ENCODE data around the gene C17orf50. TPM values are rescaled to one million over a fixed set of nuclear protein-coding genes. Genes with fewer than 3 reads are reported as not detected.
A peak's percentile ranks its signal among the peaks of the same experiment; 100 is the strongest.

C17orf50 gene
- total RNA-seq, 4 donors from 2014 or later = not detected

DNA sequence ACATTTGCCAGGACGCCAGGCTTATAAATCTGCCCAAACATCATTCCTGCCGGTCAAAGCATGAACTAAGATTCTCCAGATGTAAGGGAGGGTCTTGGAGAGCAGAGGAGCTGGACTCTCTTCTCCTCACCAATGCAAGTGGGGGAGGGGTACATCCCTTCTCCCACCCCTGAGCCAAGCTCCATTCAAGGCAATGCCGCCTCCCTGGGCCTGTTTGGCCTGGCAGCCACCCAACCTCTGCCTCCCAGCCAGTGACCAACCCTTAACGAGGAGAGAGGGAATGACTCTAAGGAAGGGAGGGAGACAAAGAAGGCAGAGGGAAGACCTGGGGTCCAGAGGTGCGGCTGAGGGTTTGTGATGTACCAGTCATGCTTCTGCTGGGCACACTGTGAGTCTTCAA lies 13.8 kb downstream of the C17orf50 start:
- H3K27ac ChIP-seq = peak overlapping the region; percentile 66 to 88 (median 80)

DNA sequence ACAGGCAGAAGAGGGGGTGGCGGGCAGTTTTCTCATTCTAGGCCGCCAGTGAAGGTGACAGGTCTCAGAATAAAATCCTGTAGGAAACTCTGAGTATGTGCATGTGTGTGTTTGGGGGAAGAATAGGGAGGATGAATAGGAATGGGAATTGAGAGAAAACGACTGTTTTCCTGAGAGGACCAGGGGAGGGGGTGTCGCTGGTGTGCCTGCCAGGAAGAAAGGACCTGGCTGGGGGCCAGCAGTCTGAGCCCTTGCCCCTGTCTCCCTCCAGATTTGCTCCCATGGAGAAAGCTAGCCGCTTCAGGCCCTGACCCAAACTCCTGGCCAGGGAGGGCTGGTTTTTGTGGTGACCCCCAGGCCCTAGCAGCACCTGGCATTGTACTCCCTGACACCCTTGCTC lies 14.4 kb downstream of the C17orf50 start:
- peak overlapping the region; percentile 66 to 88 (median 80) for H3K27ac ChIP-seq
- H3K4me3 ChIP-seq = no peak overlapping the region
- in situ Hi-C loops (cut with MboI; ENCODE audit: low pct_ligation_motif_present in 1 of 4, low pct_unique_long_range_greater_than_20kb in 1 of 4, low sequenced_read_pairs in 3 of 4) (no loop called here), intact Hi-C loops (cut with DNase I; ENCODE audit: low total_unique reads) (no loop called here)
- no peak for TF ChIP-seq EP300 (IDR thresholded peaks at IDR 0.05; ENCODE audit: low read depth)
- WGBS, 2 donors (ENCODE audit: low coverage in 1 of 2) = 46% methylated on average over 5 of the region's 5 CpGs; no CpG with 5 or more reads in 1 of the 2 donors
- no peak for DNase-seq
- no peaks in the 10 kb centered on the region for H3K9me3 ChIP-seq
- H3K27me3 ChIP-seq = no peaks in the 10 kb centered on the region
- peaks cover 28 to 45% (median 41%) of the 10 kb centered on the region in 4 donors for H3K4me1 ChIP-seq
- no peaks in the 10 kb centered on the region for H3K36me3 ChIP-seq

More for the DNA sequence above, 13.8 kb downstream of the C17orf50 start:
- no peak overlapping the region for H3K4me3 ChIP-seq
- no peaks in the 10 kb centered on the region for H3K9me3 ChIP-seq
- H3K36me3 ChIP-seq = no peaks in the 10 kb centered on the region
- WGBS, 2 donors (ENCODE audit: low coverage in 1 of 2) = 28 to 31% methylated on average over 2 to 5 of the region's 5 CpGs
- intact Hi-C loops (cut with DNase I; ENCODE audit: low total_unique reads) = no loop called here
- H3K27me3 ChIP-seq = no peaks in the 10 kb centered on the region
- H3K4me1 ChIP-seq = peaks cover 28 to 45% (median 41%) of the 10 kb centered on the region in 4 donors
- in situ Hi-C loops (cut with MboI; ENCODE audit: low pct_ligation_motif_present in 1 of 4, low pct_unique_long_range_greater_than_20kb in 1 of 4, low sequenced_read_pairs in 3 of 4) = no loop called here
- peak; percentile 76 for DNase-seq
- TF ChIP-seq POLR2A (IDR thresholded peaks at IDR 0.05) = no peak
- no peak for TF ChIP-seq EP300 (IDR thresholded peaks at IDR 0.05; ENCODE audit: low read depth)
- TF ChIP-seq POLR2AphosphoS5 (IDR thresholded peaks at IDR 0.05) = peak; percentile 17 to 35 (median 35)
- TF ChIP-seq, protein P1, sequence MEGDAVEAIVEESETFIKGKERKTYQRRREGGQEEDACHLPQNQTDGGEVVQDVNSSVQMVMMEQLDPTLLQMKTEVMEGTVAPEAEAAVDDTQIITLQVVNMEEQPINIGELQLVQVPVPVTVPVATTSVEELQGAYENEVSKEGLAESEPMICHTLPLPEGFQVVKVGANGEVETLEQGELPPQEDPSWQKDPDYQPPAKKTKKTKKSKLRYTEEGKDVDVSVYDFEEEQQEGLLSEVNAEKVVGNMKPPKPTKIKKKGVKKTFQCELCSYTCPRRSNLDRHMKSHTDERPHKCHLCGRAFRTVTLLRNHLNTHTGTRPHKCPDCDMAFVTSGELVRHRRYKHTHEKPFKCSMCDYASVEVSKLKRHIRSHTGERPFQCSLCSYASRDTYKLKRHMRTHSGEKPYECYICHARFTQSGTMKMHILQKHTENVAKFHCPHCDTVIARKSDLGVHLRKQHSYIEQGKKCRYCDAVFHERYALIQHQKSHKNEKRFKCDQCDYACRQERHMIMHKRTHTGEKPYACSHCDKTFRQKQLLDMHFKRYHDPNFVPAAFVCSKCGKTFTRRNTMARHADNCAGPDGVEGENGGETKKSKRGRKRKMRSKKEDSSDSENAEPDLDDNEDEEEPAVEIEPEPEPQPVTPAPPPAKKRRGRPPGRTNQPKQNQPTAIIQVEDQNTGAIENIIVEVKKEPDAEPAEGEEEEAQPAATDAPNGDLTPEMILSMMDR (IDR thresholded peaks at IDR 0.05) = no peak

DNA sequence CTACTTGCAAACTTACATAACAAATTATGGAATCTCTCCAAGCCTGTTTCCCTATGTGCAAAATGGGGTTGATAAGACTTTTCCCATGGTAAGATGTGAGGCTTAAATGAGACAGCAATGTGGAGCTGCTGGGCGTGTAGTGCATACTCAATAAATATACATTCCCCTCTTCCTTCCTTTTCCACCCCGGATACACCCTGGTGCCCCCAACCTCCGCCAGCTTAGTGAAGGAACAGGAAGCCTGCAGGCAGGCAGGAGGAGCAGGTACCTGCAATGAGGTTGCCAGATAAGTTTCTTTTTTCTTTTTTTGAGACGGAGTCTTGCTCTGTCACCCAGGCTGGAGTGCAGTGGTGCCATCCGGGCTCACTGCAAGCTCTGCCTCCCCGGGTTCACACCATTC lies 14.9 kb downstream of the C17orf50 start:
- no peak for TF ChIP-seq POLR2A (IDR thresholded peaks at IDR 0.05)
- no peak for TF ChIP-seq POLR2AphosphoS5 (IDR thresholded peaks at IDR 0.05)
- TF ChIP-seq, protein P1 (IDR thresholded peaks at IDR 0.05) = no peak
- no peak for TF ChIP-seq EP300 (IDR thresholded peaks at IDR 0.05; ENCODE audit: low read depth)
- H3K36me3 ChIP-seq = no peaks in the 10 kb centered on the region
- H3K4me3 ChIP-seq = no peak overlapping the region
- no peaks in the 10 kb centered on the region for H3K27me3 ChIP-seq
- in situ Hi-C loops (cut with MboI; ENCODE audit: low pct_ligation_motif_present in 1 of 4, low pct_unique_long_range_greater_than_20kb in 1 of 4, low sequenced_read_pairs in 3 of 4) = no loop called here
- H3K9me3 ChIP-seq = no peaks in the 10 kb centered on the region
- peaks cover 28 to 45% (median 41%) of the 10 kb centered on the region in 4 donors for H3K4me1 ChIP-seq
- 49 to 62% methylated on average over 5 to 6 of the region's 6 CpGs for WGBS, 2 donors (ENCODE audit: low coverage in 1 of 2)
- H3K27ac ChIP-seq = peak overlapping the region; percentile 66 to 88 (median 80)
- DNase-seq = no peak
- intact Hi-C loops (cut with DNase I; ENCODE audit: low total_unique reads) = no loop called here

DNA sequence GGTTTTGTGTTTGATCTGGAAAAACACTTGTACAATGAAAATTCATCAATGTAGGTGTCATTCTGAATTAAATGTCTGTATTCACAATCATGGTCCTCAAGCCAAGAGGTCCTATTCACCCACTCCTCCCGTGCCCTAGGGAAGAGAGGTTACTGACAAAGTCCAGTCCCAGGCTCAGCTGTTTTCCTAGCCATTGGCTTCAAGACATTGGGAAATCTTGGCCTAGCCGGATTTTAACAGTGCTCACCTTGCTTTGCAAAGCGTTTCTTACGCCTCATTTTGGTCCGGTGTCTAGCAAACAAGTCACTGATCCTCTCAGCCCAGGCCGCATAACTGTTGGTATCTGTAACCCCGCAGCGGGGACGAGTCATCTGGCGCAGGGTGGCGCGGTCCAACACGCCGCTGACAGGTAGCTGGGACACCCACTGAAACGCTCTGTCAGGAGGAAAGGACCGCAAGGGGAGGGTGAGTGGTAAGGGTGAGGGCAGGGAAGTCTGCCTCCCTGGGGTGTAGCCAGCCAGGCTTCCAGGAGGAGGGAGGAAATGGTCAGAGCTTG lies 18.0 kb downstream of the C17orf50 start:
- intact Hi-C loops (cut with DNase I; ENCODE audit: low total_unique reads) (no loop called here), in situ Hi-C loops (cut with MboI; ENCODE audit: low pct_ligation_motif_present in 1 of 4, low pct_unique_long_range_greater_than_20kb in 1 of 4, low sequenced_read_pairs in 3 of 4) (no loop called here)
- no peak for DNase-seq
- Histone ChIP-seq H3K9me3 (no peaks in the 10 kb centered on the region), H3K4me3 (no peak overlapping the region), H3K4me1 (peaks cover 37 to 57% (median 53%) of the 10 kb centered on the region in 4 donors), H3K36me3 (no peaks in the 10 kb centered on the region), H3K27me3 (no peaks in the 10 kb centered on the region), H3K27ac (peak overlapping the region in 3 of 4 donors; percentile 11 to 51 (median 42))
- 93 to 100% methylated on average over 2 to 16 of the region's 16 CpGs for WGBS, 2 donors (ENCODE audit: low coverage in 1 of 2)
- no peak for TF ChIP-seq POLR2A (IDR thresholded peaks at IDR 0.05)
- TF ChIP-seq EP300 (IDR thresholded peaks at IDR 0.05; ENCODE audit: low read depth) = no peak
- TF ChIP-seq, protein P1 (IDR thresholded peaks at IDR 0.05) = no peak
- no peak for TF ChIP-seq POLR2AphosphoS5 (IDR thresholded peaks at IDR 0.05)

DNA sequence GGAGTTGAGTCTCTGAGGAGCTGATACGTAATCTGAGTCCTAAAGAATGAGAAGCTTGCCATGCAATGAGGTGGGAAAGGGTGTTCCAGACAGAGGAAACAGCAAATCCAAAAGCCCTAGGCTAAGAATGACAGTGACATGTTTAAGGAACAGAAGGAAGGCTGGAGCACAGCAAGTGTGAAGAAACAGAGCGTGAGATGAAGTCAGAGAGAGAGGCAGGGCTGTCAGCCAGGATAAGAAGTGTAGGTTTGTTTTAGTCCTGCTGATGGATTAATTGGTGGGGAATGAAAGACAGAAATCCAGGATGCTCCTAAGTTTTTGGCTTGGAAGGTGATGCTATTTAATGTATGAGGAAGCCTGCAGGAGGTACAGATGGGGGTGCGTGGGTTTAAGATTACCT lies 20.3 kb downstream of the C17orf50 start:
- no peak for DNase-seq
- no peak overlapping the region for H3K27ac ChIP-seq
- 79 to 85% methylated on average over 3 of the region's 3 CpGs for WGBS, 2 donors (ENCODE audit: low coverage in 1 of 2)
- H3K4me1 ChIP-seq = peaks cover 25 to 57% (median 45%) of the 10 kb centered on the region in 4 donors
- intact Hi-C loops (cut with DNase I; ENCODE audit: low total_unique reads) (no loop called here), in situ Hi-C loops (cut with MboI; ENCODE audit: low pct_ligation_motif_present in 1 of 4, low pct_unique_long_range_greater_than_20kb in 1 of 4, low sequenced_read_pairs in 3 of 4) (no loop called here)
- no peaks in the 10 kb centered on the region for H3K9me3 ChIP-seq
- H3K36me3 ChIP-seq = no peaks in the 10 kb centered on the region
- H3K4me3 ChIP-seq = no peak overlapping the region
- TF ChIP-seq POLR2AphosphoS5 (IDR thresholded peaks at IDR 0.05) (no peak), EP300 (IDR thresholded peaks at IDR 0.05; ENCODE audit: low read depth) (no peak), POLR2A (IDR thresholded peaks at IDR 0.05) (no peak)
- TF ChIP-seq, protein P1 (IDR thresholded peaks at IDR 0.05) = no peak
- H3K27me3 ChIP-seq = no peaks in the 10 kb centered on the region
